ENCODE results near the gene RTRAF.

- no peak for TF ChIP-seq EZH2 (IDR thresholded peaks at IDR 0.05; ENCODE audit: low read depth, low read length, severe bottlenecking)
- TF ChIP-seq, protein P1, sequence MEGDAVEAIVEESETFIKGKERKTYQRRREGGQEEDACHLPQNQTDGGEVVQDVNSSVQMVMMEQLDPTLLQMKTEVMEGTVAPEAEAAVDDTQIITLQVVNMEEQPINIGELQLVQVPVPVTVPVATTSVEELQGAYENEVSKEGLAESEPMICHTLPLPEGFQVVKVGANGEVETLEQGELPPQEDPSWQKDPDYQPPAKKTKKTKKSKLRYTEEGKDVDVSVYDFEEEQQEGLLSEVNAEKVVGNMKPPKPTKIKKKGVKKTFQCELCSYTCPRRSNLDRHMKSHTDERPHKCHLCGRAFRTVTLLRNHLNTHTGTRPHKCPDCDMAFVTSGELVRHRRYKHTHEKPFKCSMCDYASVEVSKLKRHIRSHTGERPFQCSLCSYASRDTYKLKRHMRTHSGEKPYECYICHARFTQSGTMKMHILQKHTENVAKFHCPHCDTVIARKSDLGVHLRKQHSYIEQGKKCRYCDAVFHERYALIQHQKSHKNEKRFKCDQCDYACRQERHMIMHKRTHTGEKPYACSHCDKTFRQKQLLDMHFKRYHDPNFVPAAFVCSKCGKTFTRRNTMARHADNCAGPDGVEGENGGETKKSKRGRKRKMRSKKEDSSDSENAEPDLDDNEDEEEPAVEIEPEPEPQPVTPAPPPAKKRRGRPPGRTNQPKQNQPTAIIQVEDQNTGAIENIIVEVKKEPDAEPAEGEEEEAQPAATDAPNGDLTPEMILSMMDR (IDR thresholded peaks at IDR 0.05; ENCODE audit: control extremely low read depth in 1 of 3, insufficient read depth in 1 of 3, low read depth in 1 of 3, low read length in 3 of 3): no peak
- no peak for TF ChIP-seq SUZ12 (IDR thresholded peaks at IDR 0.05; ENCODE audit: low read length)
- no peak for TF ChIP-seq FOSL1 (IDR thresholded peaks at IDR 0.05; ENCODE audit: insufficient read depth, low read depth, low read length)
Measured at GRCh38 chr14:52018970-52019369, 29.6 kb downstream of the RTRAF start.

Data from H1 (cell line).